Stimulated activated memory B cell treated with anti-CD40 and anti-IgM and Interleukin-4, amounts not matched to agents 10 μg/mL and 1 μg/mL and 100 μg/mL, for 72 hours (primary cell): ENCODE results near the gene OBP2A.
A peak's percentile ranks its signal among the peaks of the same experiment; 100 is the strongest.
"Not testable (repeated sequence)": the region's sequence is repeated elsewhere in the genome, so short reads cannot be mapped to it uniquely, and the experiment has no call there.

Source experiments
- ATAC-seq: fragments of 150-1000 bp; cut with Tn5 transposase; 2 replicates; pipeline ENCODE4 v1.10.0; 2021
- H3K27ac Mint-ChIP-seq: one replicate; pipeline ENCODE4 v1.8.0; 2022; ENCODE audit warnings: mild to moderate bottlenecking, mixed read lengths
- H3K27me3 Mint-ChIP-seq: one replicate; pipeline ENCODE4 v1.8.0; 2022; ENCODE audit warnings: mixed read lengths
- H3K36me3 Mint-ChIP-seq: one replicate; pipeline ENCODE4 v1.8.0; 2022; ENCODE audit warnings: mixed read lengths
- H3K4me1 Mint-ChIP-seq: one replicate; pipeline ENCODE4 v1.8.0; 2022; ENCODE audit warnings: mixed read lengths
- H3K4me3 Mint-ChIP-seq: one replicate; pipeline ENCODE4 v1.8.0; 2022; ENCODE audit warnings: mild to moderate bottlenecking, moderate library complexity, mixed read lengths
- H3K9me3 Mint-ChIP-seq: one replicate; pipeline ENCODE4 v1.8.0; 2022; ENCODE audit warnings: mixed read lengths

The OBP2A gene

GRCh38 chr9:135545646-135546176 is at the start of gene OBP2A:
OBP2A (plus strand) TSS chr9:135546126; CDS start chr9:135546181, 55 bp downstream.
- H3K27ac Mint-ChIP-seq, H3K36me3 Mint-ChIP-seq, H3K4me1 Mint-ChIP-seq, H3K4me3 Mint-ChIP-seq, H3K9me3 Mint-ChIP-seq: not testable (repeated sequence)
- peaks cover 21% of the 10 kb centered on the region for H3K27me3 Mint-ChIP-seq
- peak; percentile 21 for ATAC-seq

GRCh38 chr9:135498381-135499126 is 47.4 kb upstream of the OBP2A start:
- Mint-ChIP-seq H3K36me3 (peaks cover 20% of the 10 kb centered on the region), H3K4me3 (no peak overlapping the region), H3K27me3 (peaks cover 14% of the 10 kb centered on the region), H3K27ac (no peak overlapping the region), H3K4me1 (peaks cover 25% of the 10 kb centered on the region), H3K9me3 (no peaks in the 10 kb centered on the region)
- no peak for ATAC-seq

GRCh38 chr9:135499326-135500070 is 46.4 kb upstream of the OBP2A start:
- Mint-ChIP-seq H3K4me1 (peaks cover 28% of the 10 kb centered on the region), H3K36me3 (peaks cover 29% of the 10 kb centered on the region), H3K9me3 (no peaks in the 10 kb centered on the region), H3K27ac (peak overlapping the region; percentile 90), H3K27me3 (peaks cover 14% of the 10 kb centered on the region), H3K4me3 (peak overlapping the region; percentile 96)
- ATAC-seq = peak; percentile 78

GRCh38 chr9:135500071-135500524 is 45.8 kb upstream of the OBP2A start:
- H3K4me3 Mint-ChIP-seq = peak overlapping the region; percentile 96
- H3K9me3 Mint-ChIP-seq = no peaks in the 10 kb centered on the region
- peaks cover 34% of the 10 kb centered on the region for H3K4me1 Mint-ChIP-seq
- peak; percentile 14 for ATAC-seq
- peaks cover 14% of the 10 kb centered on the region for H3K27me3 Mint-ChIP-seq
- H3K27ac Mint-ChIP-seq = peak overlapping the region; percentile 90
- peaks cover 35% of the 10 kb centered on the region for H3K36me3 Mint-ChIP-seq

GRCh38 chr9:135500525-135501260 is 45.2 kb upstream of the OBP2A start, which contains the start of gene MRPS2:
MRPS2 (plus strand) TSS chr9:135500682; CDS start chr9:135500711, 29 bp downstream.
- peak within 1 kb of the TSS; percentile 96 for H3K4me3 Mint-ChIP-seq
- H3K4me1 Mint-ChIP-seq = peaks cover 37% of the 10 kb centered on the region
- ATAC-seq = peak; percentile 94

GRCh38 chr9:135501261-135502167 is 44.4 kb upstream of the OBP2A start:
- Mint-ChIP-seq H3K27me3 (peaks cover 14% of the 10 kb centered on the region), H3K36me3 (peaks cover 39% of the 10 kb centered on the region), H3K27ac (peak overlapping the region; percentile 90), H3K4me3 (peak overlapping the region; percentile 96), H3K4me1 (peaks cover 37% of the 10 kb centered on the region), H3K9me3 (no peaks in the 10 kb centered on the region)
- ATAC-seq = no peak

More at GRCh38 chr9:135500525-135501260, 45.2 kb upstream of the OBP2A start, which contains the start of gene MRPS2:
- Mint-ChIP-seq H3K36me3 (peaks cover 39% of the 10 kb centered on the region), H3K9me3 (no peaks in the 10 kb centered on the region), H3K27me3 (peaks cover 14% of the 10 kb centered on the region), H3K27ac (peak within 1 kb of the TSS; percentile 90)

GRCh38 chr9:135502168-135502872 is 43.6 kb upstream of the OBP2A start:
- H3K4me1 Mint-ChIP-seq = peaks cover 37% of the 10 kb centered on the region
- peaks cover 39% of the 10 kb centered on the region for H3K36me3 Mint-ChIP-seq
- H3K4me3 Mint-ChIP-seq = peak overlapping the region; percentile 96
- no peak for ATAC-seq
- peak overlapping the region; percentile 90 for H3K27ac Mint-ChIP-seq
- peaks cover 13% of the 10 kb centered on the region for H3K27me3 Mint-ChIP-seq
- no peaks in the 10 kb centered on the region for H3K9me3 Mint-ChIP-seq

GRCh38 chr9:135502873-135503321 is 43.0 kb upstream of the OBP2A start:
- no peak overlapping the region for H3K27ac Mint-ChIP-seq
- H3K27me3 Mint-ChIP-seq = peaks cover 7% of the 10 kb centered on the region
- H3K36me3 Mint-ChIP-seq = peaks cover 39% of the 10 kb centered on the region
- no peak for ATAC-seq
- no peak overlapping the region for H3K4me3 Mint-ChIP-seq
- no peaks in the 10 kb centered on the region for H3K9me3 Mint-ChIP-seq
- H3K4me1 Mint-ChIP-seq = peaks cover 37% of the 10 kb centered on the region

GRCh38 chr9:135503371-135504261 is 42.3 kb upstream of the OBP2A start:
- no peak for ATAC-seq
- Mint-ChIP-seq H3K9me3 (peaks cover 6% of the 10 kb centered on the region), H3K4me3 (no peak overlapping the region), H3K36me3 (peaks cover 39% of the 10 kb centered on the region), H3K4me1 (peaks cover 37% of the 10 kb centered on the region), H3K27ac (no peak overlapping the region), H3K27me3 (peaks cover under 1% of the 10 kb centered on the region)

- Mint-ChIP-seq H3K4me3 (no peak overlapping the region), H3K36me3 (peaks cover 39% of the 10 kb centered on the region), H3K27me3 (no peaks in the 10 kb centered on the region)
These were observed 41.4 kb upstream of the OBP2A start for GRCh38 chr9:135504262-135505243.

GRCh38 chr9:135505406-135506187 is 40.3 kb upstream of the OBP2A start:
- H3K4me1 Mint-ChIP-seq = peaks cover 29% of the 10 kb centered on the region
- no peak overlapping the region for H3K27ac Mint-ChIP-seq
- peaks cover 16% of the 10 kb centered on the region for H3K9me3 Mint-ChIP-seq
- peaks cover 39% of the 10 kb centered on the region for H3K36me3 Mint-ChIP-seq
- no peak for ATAC-seq
- no peak overlapping the region for H3K4me3 Mint-ChIP-seq
- no peaks in the 10 kb centered on the region for H3K27me3 Mint-ChIP-seq

More at GRCh38 chr9:135504262-135505243, 41.4 kb upstream of the OBP2A start:
- Mint-ChIP-seq H3K9me3 (peaks cover 15% of the 10 kb centered on the region), H3K4me1 (peaks cover 31% of the 10 kb centered on the region), H3K27ac (no peak overlapping the region)
- ATAC-seq = no peak
